ENCODE measurements around the gene LSM3. TPM values are rescaled to one million over a fixed set of nuclear protein-coding genes. Genes with fewer than 3 reads are reported as not detected.
A peak's percentile ranks its signal among the peaks of the same experiment; 100 is the strongest.

LSM3 gene
- total and polyA plus RNA-seq, 9 of the 15 experiments (the other 6 are each of a cell fraction or from before 2014, with no cell fraction given), result 33.8 to 203 (median 61.2) TPM

GRCh38 chr3:14200276-14200675 is 21.7 kb downstream of the LSM3 start:
- TF ChIP-seq POLR2AphosphoS5 (IDR thresholded peaks at IDR 0.05; ENCODE audit: control insufficient read depth, insufficient read depth, low read depth, low read length) (0 out of 2 replicates have a peak, but pooled peaks have one; percentile 1), POLR2G (IDR thresholded peaks at IDR 0.05; ENCODE audit: low read depth, low read length) (peak; percentile 40; the same call in 1 of the 2 replicates), WHSC1 (IDR thresholded peaks at IDR 0.05; ENCODE audit: low read length) (peak; percentile 39), POLR2AphosphoS2 (IDR thresholded peaks at IDR 0.05; ENCODE audit: low read length) (peak; percentile 31; the same call in 1 of the 2 replicates), YY1 (IDR thresholded peaks at IDR 0.05; ENCODE audit: borderline replicate concordance in 1 of 3, control insufficient read depth in 1 of 3, extremely low read depth in 1 of 3, insufficient read depth in 3 of 3, insufficient read length in 1 of 3, insufficient replicate concordance in 2 of 3, low read depth in 1 of 3, low read length in 2 of 3) (no peak)
- H3K4me3 ChIP-seq, result no peak overlapping the region
- whole genome bisulfite sequencing (ENCODE audit: insufficient coverage, low coverage, missing lambda C conversion rate), result 77% methylated on average over 4 of the region's 4 CpGs
- POLR2A ChIA-PET, result interaction anchor here (0.6 to 3.0 kb wide), 6 partner anchors 15 to 298 kb away, joined by 3 to 28 read pairs (median 4); partner anchors contain the start of genes LSM3 and XPC
- H4K20me1 ChIP-seq (replicated peaks; ENCODE audit: control insufficient read depth, insufficient read depth, low read length), result no peaks in the 10 kb centered on the region
- no peaks in the 10 kb centered on the region for H3K9me3 ChIP-seq (replicated peaks; ENCODE audit: control insufficient read depth, insufficient read depth, low read depth, low read length)
- in situ Hi-C loops (cut with MboI), result loop anchor here (5.0 kb wide), 2 partner anchors 62 to 262 kb away; no protein-coding TSS in a partner anchor
- intact Hi-C loops (cut with micrococcal nuclease), result loop anchor here (5.0 to 10.0 kb wide), 5 partner anchors 172 to 722 kb away; partner anchors contain the start of gene CCDC174
- H3K9ac ChIP-seq (ENCODE audit: insufficient read depth in 1 of 2, low read depth in 2 of 2, low read length in 2 of 2), result peak overlapping the region in 1 of 2 experiments; percentile 70; a peak in 1 of 4 replicates
- H3K4me2 ChIP-seq (ENCODE audit: insufficient read depth, low read length), result no peak overlapping the region
- H3K79me2 ChIP-seq (ENCODE audit: control insufficient read depth, insufficient read depth, low read length), result peaks cover 15% of the 10 kb centered on the region
- no peaks in the 10 kb centered on the region for H3K27me3 ChIP-seq (ENCODE audit: control insufficient read depth in 2 of 2, insufficient read depth in 2 of 2, low read length in 2 of 2)
- BruUV-seq (replicated peaks), result TSS peak; percentile 8
- CTCF ChIA-PET (ENCODE audit: low intra/inter-chr PET ratio), result no interaction called here
- peaks cover 49% of the 10 kb centered on the region for H3K36me3 ChIP-seq (ENCODE audit: control insufficient read depth, insufficient read depth, low read length)
- H3K4me1 ChIP-seq (replicated peaks in 1 of 2; ENCODE audit: control insufficient read depth in 2 of 2, insufficient read depth in 2 of 2, low read length in 2 of 2), result peaks cover 20 to 23% of the 10 kb centered on the region in 2 experiments; a peak in 4 of 5 replicates
- no peak overlapping the region for H2AFZ ChIP-seq (ENCODE audit: low read depth, low read length)
- no peak overlapping the region for H3K27ac ChIP-seq (ENCODE audit: extremely low read depth, low read depth, low read length)
- FAIRE-seq (no peak), DNase-seq (ENCODE audit: extremely low read depth in 1 of 4, low spot score in 3 of 4) (no peak), ATAC-seq (peak; percentile 3; the same call in 1 of the 3 replicates)
- no peaks in the 10 kb centered on the region for H3K9me1 ChIP-seq (ENCODE audit: control insufficient read depth, insufficient read depth, low read length)

Data from K562 (cell line).